ENCODE data around the gene UTP25. TPM values are rescaled to one million over a fixed set of nuclear protein-coding genes. Genes with fewer than 3 reads are reported as not detected.
A peak's percentile ranks its signal among the peaks of the same experiment; 100 is the strongest.

The UTP25 gene
- total RNA-seq, 1 experiment from 2014 or later, result 19.1 TPM

- Mint-ChIP-seq H3K36me3 (ENCODE audit: insufficient read depth, unreplicated experiment) (peaks cover 19% of the 10 kb centered on the region), H3K4me1 (ENCODE audit: low read depth, unreplicated experiment) (peaks cover 47% of the 10 kb centered on the region), H3K27me3 (ENCODE audit: unreplicated experiment) (no peaks in the 10 kb centered on the region), H3K4me3 (ENCODE audit: low read depth, unreplicated experiment) (no peak overlapping the region), H3K27ac (ENCODE audit: unreplicated experiment) (no peak overlapping the region), H3K9me3 (ENCODE audit: low read depth, unreplicated experiment) (no peaks in the 10 kb centered on the region)
- TF ChIP-seq CTCF (IDR thresholded peaks at IDR 0.05; ENCODE audit: unreplicated experiment), result no peak
- peak; percentile 78 for DNase-seq
- BruUV-seq (replicated peaks), result no TSS peak
- CTCF ChIA-PET, result interaction anchor here (0.6 to 2.0 kb wide), 10 partner anchors 13 to 437 kb away, joined by 3 to 12 read pairs (median 4); partner anchors contain the start of gene UTP25
- intact Hi-C loops (cut with micrococcal nuclease; ENCODE audit: unreplicated experiment), result no loop called here
These were observed 19.7 kb upstream of the UTP25 start for GRCh38 chr1:209808059-209808581.

GRCh38 chr1:209809611-209810010 lies 18.2 kb upstream of the UTP25 start:
- intact Hi-C loops (cut with micrococcal nuclease; ENCODE audit: unreplicated experiment), result no loop called here
- CTCF ChIA-PET, result no interaction called here
- H3K27ac Mint-ChIP-seq (ENCODE audit: unreplicated experiment), result no peak overlapping the region
- H3K4me1 Mint-ChIP-seq (ENCODE audit: low read depth, unreplicated experiment), result peaks cover 32% of the 10 kb centered on the region
- peaks cover 18% of the 10 kb centered on the region for H3K36me3 Mint-ChIP-seq (ENCODE audit: insufficient read depth, unreplicated experiment)
- H3K27me3 Mint-ChIP-seq (ENCODE audit: unreplicated experiment), result no peaks in the 10 kb centered on the region
- H3K9me3 Mint-ChIP-seq (ENCODE audit: low read depth, unreplicated experiment), result no peaks in the 10 kb centered on the region
- TF ChIP-seq CTCF (IDR thresholded peaks at IDR 0.05; ENCODE audit: unreplicated experiment), result no peak
- no TSS peak for BruUV-seq (replicated peaks)
- no peak overlapping the region for H3K4me3 Mint-ChIP-seq (ENCODE audit: low read depth, unreplicated experiment)
- no peak for DNase-seq

- Mint-ChIP-seq H3K4me1 (ENCODE audit: low read depth, unreplicated experiment) (peaks cover 24% of the 10 kb centered on the region), H3K27ac (ENCODE audit: unreplicated experiment) (no peak overlapping the region)
- CTCF ChIA-PET, result interaction anchor here (0.7 kb wide), 1 partner anchor 1644 kb away, joined by 6 read pairs; no protein-coding TSS in a partner anchor
These were observed 17.0 kb upstream of the UTP25 start for GRCh38 chr1:209810783-209811182.

GRCh38 chr1:209813902-209814301 lies 13.9 kb upstream of the UTP25 start:
- no peak overlapping the region for H3K27ac Mint-ChIP-seq (ENCODE audit: unreplicated experiment)
- no peaks in the 10 kb centered on the region for H3K36me3 Mint-ChIP-seq (ENCODE audit: insufficient read depth, unreplicated experiment)
- H3K4me1 Mint-ChIP-seq (ENCODE audit: low read depth, unreplicated experiment), result peaks cover 10% of the 10 kb centered on the region
- H3K27me3 Mint-ChIP-seq (ENCODE audit: unreplicated experiment), result no peaks in the 10 kb centered on the region
- intact Hi-C loops (cut with micrococcal nuclease; ENCODE audit: unreplicated experiment), result no loop called here
- no peaks in the 10 kb centered on the region for H3K9me3 Mint-ChIP-seq (ENCODE audit: low read depth, unreplicated experiment)
- no TSS peak for BruUV-seq (replicated peaks)
- CTCF ChIA-PET, result no interaction called here
- no peak overlapping the region for H3K4me3 Mint-ChIP-seq (ENCODE audit: low read depth, unreplicated experiment)
- no peak for DNase-seq
- no peak for TF ChIP-seq CTCF (IDR thresholded peaks at IDR 0.05; ENCODE audit: unreplicated experiment)

More at GRCh38 chr1:209810783-209811182, 17.0 kb upstream of the UTP25 start:
- BruUV-seq (replicated peaks), result no TSS peak
- TF ChIP-seq CTCF (IDR thresholded peaks at IDR 0.05; ENCODE audit: unreplicated experiment), result no peak
- peaks cover 6% of the 10 kb centered on the region for H3K36me3 Mint-ChIP-seq (ENCODE audit: insufficient read depth, unreplicated experiment)
- no peaks in the 10 kb centered on the region for H3K27me3 Mint-ChIP-seq (ENCODE audit: unreplicated experiment)
- intact Hi-C loops (cut with micrococcal nuclease; ENCODE audit: unreplicated experiment), result no loop called here
- H3K9me3 Mint-ChIP-seq (ENCODE audit: low read depth, unreplicated experiment), result no peaks in the 10 kb centered on the region
- H3K4me3 Mint-ChIP-seq (ENCODE audit: low read depth, unreplicated experiment), result no peak overlapping the region
- no peak for DNase-seq
